Fibroblast of the conjunctiva (primary cell): ENCODE measurements around the gene STAU1.
"Not testable (repeated sequence)": the region's sequence is repeated elsewhere in the genome, so short reads cannot be mapped to it uniquely, and the experiment has no call there.

Source experiments
- DNase-seq: peaks from one replicate; pipeline ENCODE4 v3.0.0-alpha.2; 2010; ENCODE audit warnings: low read depth

Gene STAU1, protein sequence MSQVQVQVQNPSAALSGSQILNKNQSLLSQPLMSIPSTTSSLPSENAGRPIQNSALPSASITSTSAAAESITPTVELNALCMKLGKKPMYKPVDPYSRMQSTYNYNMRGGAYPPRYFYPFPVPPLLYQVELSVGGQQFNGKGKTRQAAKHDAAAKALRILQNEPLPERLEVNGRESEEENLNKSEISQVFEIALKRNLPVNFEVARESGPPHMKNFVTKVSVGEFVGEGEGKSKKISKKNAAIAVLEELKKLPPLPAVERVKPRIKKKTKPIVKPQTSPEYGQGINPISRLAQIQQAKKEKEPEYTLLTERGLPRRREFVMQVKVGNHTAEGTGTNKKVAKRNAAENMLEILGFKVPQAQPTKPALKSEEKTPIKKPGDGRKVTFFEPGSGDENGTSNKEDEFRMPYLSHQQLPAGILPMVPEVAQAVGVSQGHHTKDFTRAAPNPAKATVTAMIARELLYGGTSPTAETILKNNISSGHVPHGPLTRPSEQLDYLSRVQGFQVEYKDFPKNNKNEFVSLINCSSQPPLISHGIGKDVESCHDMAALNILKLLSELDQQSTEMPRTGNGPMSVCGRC

GRCh38 chr20:49187851-49188641 is at the start of gene STAU1:
STAU1 (minus strand) TSS chr20:49188334; CDS start chr20:49166201, 22,133 bp downstream.
- peak; percentile 94 for DNase-seq

- no peak for DNase-seq
These were observed 49.4 kb upstream of the STAU1 start for GRCh38 chr20:49237531-49237930.

DNA sequence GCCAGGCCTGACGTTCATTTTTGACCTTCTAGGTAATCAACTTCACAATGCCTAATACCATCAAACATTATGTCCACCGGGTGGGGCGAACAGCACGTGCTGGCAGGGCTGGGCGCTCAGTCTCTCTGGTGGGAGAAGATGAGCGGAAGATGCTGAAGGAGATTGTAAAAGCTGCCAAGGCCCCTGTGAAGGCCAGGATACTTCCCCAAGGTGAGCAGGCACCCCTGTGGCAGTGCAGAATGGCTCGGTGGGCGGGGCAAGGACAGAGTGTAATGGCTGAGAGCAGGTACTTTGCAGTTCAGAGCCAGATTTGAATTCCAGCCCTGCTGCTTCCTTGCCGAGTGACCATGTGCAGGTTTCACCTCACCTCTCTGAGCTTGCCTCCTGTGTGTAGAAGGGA is 48.2 kb upstream of the STAU1 start:
- DNase-seq: no peak

DNA sequence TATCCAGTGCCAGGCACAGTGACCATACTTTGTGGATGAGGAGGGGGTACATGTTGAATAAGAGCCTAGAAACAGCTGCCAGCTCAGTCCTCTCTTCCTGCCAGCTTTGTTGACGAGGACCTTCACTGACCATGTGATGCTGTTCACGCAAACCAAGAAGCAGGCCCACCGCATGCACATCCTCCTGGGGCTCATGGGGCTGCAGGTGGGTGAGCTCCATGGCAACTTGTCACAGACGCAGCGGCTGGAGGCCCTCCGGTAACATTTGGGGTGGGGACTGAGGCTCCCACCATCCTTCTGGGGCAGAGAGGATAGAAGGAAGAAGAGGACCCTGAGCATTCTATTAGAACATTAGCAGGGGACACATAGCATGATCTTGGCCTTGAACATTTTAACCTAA is 46.7 kb upstream of the STAU1 start:
- DNase-seq: no peak

DNA sequence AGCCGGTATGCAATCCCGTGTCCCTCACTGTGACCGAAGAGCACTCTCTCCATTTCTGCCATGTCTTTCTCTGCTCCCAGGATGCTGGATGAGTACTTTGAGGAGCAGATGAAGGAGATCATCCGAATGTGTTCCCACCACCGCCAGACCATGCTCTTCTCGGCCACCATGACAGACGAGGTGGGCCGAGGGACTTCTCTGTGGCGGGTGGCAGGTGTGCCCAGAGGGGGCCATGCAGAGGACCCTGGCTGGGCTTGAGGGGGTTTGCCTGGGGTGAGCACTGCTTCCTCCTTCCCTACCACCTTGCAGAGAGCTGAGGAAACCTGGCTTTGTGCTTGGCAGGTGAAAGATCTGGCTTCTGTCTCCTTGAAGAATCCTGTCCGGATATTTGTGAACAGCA is 45.1 kb upstream of the STAU1 start:
- no peak for DNase-seq

DNA sequence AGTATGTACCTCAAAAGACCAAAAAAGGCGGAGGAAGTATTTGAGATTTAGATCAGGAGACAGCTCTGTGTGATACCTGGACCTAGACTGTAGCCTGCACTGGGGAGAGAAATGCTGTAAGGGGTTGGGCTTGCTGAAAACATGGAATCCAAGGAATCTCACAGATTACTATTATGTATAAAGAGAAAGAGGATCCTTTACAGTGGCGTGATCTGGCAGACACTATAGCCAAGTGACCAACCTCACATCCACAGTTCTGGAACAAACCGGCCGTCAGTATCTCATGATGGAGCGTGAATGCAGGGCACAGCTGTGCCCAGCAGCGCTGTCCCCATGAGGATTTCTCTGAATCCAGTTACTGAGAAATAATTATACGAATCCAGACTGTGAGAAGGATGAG is 43.3 kb upstream of the STAU1 start:
- no peak for DNase-seq

DNA sequence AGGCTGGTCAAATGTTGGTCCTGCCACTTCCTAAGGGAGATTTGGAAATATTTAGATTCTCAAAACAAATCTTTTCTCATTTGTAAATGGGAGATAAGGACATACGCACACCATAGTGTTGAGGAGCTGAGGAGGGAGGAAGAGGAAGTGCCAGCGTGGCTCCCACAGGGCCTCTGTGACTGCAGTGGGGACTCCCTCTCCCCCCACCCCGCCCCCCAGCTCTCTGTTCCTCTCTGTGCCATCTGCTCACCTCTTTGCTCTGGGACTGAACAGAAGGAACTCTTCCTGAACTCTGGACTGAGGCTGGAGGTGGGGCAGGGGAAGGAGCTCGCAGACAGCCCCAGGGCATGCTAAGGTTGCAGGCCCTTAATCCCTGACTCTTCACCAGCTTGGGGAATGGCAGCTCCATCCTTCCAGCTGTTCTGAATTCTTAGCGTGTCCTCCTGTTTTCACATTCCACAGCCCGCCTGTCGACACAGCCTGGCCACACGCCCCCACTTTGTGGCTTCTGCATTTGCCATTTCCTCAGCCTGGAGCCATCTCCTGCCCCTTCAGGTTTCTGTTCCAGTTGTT is 42.5 kb upstream of the STAU1 start:
- DNase-seq: no peak

GRCh38 chr20:49230021-49230420 is 41.9 kb upstream of the STAU1 start:
- no peak for DNase-seq

DNA sequence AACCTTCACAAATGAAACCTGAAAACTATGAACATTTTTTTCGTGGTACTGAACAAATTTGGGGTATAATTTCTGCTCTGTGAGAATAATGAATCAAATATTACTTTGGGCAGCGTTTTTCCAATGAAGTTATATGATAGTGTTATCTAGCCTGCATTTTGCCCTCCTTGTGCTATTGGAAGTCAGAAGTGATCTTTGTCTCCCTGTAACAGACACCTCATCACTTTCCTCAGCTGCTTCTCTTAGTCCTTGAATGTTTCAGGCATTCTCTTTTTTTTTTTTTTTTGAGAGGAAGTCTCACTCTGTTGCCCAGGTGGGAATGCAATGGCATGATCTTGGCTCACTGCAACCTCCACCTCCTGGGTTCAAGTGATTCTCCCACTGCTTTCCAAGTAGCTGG is 41.2 kb upstream of the STAU1 start:
- DNase-seq: no peak

GRCh38 chr20:49228676-49229075 is 40.5 kb upstream of the STAU1 start:
- DNase-seq: no peak

GRCh38 chr20:49225896-49226295 is 37.8 kb upstream of the STAU1 start:
- DNase-seq: no peak

GRCh38 chr20:49219924-49220831 is 32.0 kb upstream of the STAU1 start:
- no peak for DNase-seq

GRCh38 chr20:49219091-49219923 is 31.2 kb upstream of the STAU1 start, which contains the start of gene DDX27:
DDX27 (plus strand) TSS chr20:49219416; CDS start chr20:49219449, 33 bp downstream.
- peak; percentile 98 for DNase-seq

DNA sequence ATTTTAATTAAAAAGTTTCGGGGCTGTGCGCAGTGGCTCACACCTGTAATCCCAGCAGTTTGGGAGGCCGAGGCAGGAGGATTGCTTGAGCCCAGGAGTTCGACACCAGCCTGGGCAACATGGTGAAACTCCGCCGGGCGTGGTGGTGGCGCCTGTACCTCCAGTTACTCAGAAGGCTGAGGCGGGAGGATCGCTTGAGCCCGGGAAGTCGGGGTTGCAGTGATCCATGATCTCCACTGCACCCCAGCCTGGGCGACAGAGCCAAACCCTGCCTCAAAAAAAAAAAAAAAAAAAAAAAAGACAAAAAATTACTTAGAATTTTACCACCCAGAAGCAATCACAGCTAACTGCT is 30.6 kb upstream of the STAU1 start:
- not testable (repeated sequence) for DNase-seq

DNA sequence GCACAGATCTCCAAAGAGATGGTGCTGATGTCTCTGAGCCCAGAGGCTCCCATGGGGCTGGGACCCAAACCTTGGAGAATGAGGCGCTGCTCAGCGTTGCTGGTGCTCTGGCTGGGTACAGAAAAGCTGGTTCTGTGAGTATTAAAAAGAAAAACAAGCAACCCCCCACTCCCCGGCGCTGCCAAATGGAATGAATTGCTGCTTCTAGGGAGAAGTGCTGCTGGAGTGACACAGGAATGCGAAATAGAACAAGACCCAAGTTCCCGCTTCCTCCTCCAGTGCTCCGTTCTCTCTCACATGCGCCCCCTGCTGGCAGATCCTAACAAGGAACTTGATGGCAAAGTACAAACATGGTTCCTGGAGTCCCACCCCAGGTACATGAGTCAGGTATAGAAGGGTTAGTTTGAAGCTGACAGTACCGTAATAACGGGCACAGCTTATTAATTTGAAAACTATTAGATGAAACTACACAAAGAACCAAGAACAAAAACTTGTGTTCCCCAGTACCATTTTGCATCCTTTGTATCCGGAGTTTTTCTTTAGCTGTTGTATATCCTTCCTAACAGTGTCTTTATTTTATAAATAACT is 29.0 kb upstream of the STAU1 start:
- DNase-seq: peak; percentile 84

DNA sequence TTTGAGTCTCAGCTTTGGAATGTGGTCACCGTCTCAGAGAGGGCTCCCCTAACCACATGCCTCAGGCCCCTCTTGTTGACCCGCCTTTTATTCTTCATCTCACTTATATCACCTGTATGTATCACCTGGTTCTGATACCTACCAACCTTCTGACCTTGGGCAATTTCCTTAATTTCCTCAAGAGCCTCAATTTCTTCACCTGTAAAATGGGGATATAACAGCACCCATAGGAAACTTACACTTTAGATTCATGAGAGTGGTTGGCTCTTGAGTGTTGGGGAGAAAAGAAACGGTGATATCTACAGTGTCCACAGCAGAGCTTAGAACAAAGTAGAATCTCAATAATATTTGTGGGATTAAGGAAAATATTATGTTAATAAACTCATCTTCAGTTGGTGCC is 27.1 kb upstream of the STAU1 start:
- no peak for DNase-seq

- DNase-seq: no peak
These were observed 26.4 kb upstream of the STAU1 start for GRCh38 chr20:49214571-49214970.

DNA sequence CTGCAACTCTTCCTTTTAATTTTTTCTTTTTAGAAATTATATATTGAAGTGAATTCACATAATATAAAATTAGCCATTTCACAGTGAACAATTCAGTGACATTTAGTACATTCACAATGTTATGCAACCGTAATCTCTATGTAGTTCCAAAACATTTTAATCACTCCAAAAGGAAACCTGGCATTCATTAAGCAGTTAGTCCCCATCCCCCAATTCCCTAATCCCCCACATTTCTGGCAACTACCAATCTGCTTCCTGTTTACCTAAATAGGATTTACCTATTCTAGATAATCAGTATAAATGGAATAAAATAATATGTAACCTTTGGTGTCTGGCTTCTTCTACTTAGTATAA is 22.6 kb upstream of the STAU1 start:
- DNase-seq: no peak

DNA sequence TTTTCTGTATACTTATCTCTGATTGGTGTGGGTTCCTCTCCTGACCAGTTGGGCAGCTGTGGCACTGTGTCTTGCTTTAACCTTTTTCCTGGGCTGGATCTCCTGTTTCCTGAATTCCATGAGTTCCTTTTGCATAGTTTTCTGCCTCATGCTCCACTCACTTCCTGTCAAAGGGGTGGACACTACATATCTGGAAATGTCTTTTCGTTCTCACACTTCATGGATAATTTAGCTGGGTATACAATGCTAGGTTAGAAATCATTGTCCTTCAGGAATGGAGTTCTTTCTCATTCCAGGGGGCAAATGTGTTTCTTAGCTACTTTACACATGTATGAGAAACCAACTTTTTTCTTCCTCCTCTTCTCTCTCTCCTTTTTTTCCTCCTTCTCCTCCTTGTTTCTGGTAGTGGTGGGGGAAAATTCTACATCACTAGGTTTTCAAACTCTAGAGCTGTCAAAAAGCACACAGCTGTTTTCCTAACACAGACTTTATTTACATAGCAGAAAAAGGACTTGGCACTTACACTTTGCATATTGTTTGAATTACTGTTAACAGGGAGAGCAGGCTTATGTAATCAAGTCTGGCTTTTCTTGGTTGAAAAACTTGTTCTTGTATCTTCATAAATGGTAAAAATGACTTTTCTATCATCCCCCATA is 22.1 kb upstream of the STAU1 start:
- peak; percentile 48 for DNase-seq

- DNase-seq: no peak
These were observed 18.9 kb upstream of the STAU1 start for GRCh38 chr20:49207076-49207475.
